Upper lobe of left lung (tissue), 4 donors: Measurements from ENCODE around the gene ANAPC13.

Experiments
- CTCF ChIP-seq, 6 experiments: fragments of 450-650 bp in 4 of 6; fragments of 200-600 bp in 2 of 6; sonication (generic) in 2 of 6; IDR thresholded peaks; one replicate each; pipeline ENCODE4 v1.5.1; 2016 to 2019; ENCODE audit warnings: antibody characterized with exemption in 6 of 6
- EP300 ChIP-seq, 4 donors: sonication (generic); formaldehyde crosslinking; IDR thresholded peaks; one replicate each; pipeline ENCODE4 v1.5.1; 2017; ENCODE audit warnings: antibody characterized with exemption in 4 of 4, control low read depth in 2 of 4
- POLR2A ChIP-seq, 4 donors: fragments of 450-650 bp; IDR thresholded peaks; one replicate each; pipeline ENCODE4 v1.5.1; 2016 to 2017; ENCODE audit warnings: antibody characterized with exemption in 4 of 4, mild to moderate bottlenecking in 2 of 4
- POLR2AphosphoS5 ChIP-seq, 2 donors: sonication (generic); formaldehyde crosslinking; IDR thresholded peaks; one replicate each; pipeline ENCODE4 v1.5.1; 2017; ENCODE audit warnings: antibody characterized with exemption in 2 of 2

- TF ChIP-seq CTCF (IDR thresholded peaks at IDR 0.05) (no peak), POLR2A (IDR thresholded peaks at IDR 0.05) (no peak), POLR2AphosphoS5 (IDR thresholded peaks at IDR 0.05) (no peak), EP300 (IDR thresholded peaks at IDR 0.05) (no peak)
Measured at GRCh38 chr3:134466331-134466730, 19.5 kb downstream of the ANAPC13 start.
